Kidney epithelial cell (primary cell): ENCODE data around the gene YIF1A. TPM values are rescaled to one million over a fixed set of nuclear protein-coding genes. Genes with fewer than 3 reads are reported as not detected.

Experiments used
- DNase-seq: peaks from one replicate; pipeline ENCODE4 v3.0.0-alpha.2; 2010; ENCODE audit warnings: low read depth
- H3K27me3 ChIP-seq: 2 replicates; pipeline ENCODE4 v1.6.0; 2011; ENCODE audit warnings: low read length; ENCODE audit not compliant: control insufficient read depth, insufficient read depth
- H3K36me3 ChIP-seq: 2 replicates; pipeline ENCODE4 v1.5.1; 2011; ENCODE audit warnings: low read length; ENCODE audit not compliant: control insufficient read depth, insufficient read depth
- H3K4me3 ChIP-seq: 2 replicates; pipeline ENCODE4 v1.5.1; 2011; ENCODE audit warnings: low read depth, mild to moderate bottlenecking, control low read depth, low read length
- total RNA-seq: library from RNA; depleted of rRNA; stranded (reverse); fragments of >200 nt; gene quantifications from 2 replicates; pipeline ENCODE4 v1.2.3, GENCODE V29; 2015
- TF ChIP-seq, protein P1 (sequence below): IDR thresholded peaks from 2 replicates; pipeline ENCODE4 v1.5.1; 2011; ENCODE audit warnings: mild to moderate bottlenecking, moderate library complexity, low read length, control low read depth, inconsistent platforms; ENCODE audit not compliant: insufficient read depth, poor library complexity, severe bottlenecking

YIF1A gene
- total RNA-seq, 1 donor from 2014 or later, result 104 TPM

DNA sequence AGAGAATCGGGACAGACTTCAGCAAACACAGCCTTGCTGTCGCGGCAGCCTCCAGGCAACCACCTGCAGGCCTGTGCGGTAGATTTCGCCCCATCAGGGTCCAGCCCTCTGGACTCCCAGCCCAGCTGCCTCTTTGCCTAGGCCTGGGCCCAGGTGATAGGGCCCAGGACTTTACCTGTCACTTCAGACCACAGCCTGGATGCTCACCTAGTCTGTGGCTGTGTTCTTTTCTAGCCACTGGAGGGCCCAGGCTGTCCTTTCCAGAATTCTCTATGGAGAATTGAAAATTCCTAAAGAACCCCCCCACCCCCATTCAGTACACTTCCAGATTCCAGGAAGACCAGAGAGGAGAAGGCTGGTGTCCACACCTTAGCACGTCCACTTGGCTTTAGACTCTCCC lies 51.1 kb downstream of the YIF1A start:
- no peak for DNase-seq
- H3K4me3 ChIP-seq, result no peak overlapping the region
- no peaks in the 10 kb centered on the region for H3K36me3 ChIP-seq
- no peaks in the 10 kb centered on the region for H3K27me3 ChIP-seq
- TF ChIP-seq, protein P1, sequence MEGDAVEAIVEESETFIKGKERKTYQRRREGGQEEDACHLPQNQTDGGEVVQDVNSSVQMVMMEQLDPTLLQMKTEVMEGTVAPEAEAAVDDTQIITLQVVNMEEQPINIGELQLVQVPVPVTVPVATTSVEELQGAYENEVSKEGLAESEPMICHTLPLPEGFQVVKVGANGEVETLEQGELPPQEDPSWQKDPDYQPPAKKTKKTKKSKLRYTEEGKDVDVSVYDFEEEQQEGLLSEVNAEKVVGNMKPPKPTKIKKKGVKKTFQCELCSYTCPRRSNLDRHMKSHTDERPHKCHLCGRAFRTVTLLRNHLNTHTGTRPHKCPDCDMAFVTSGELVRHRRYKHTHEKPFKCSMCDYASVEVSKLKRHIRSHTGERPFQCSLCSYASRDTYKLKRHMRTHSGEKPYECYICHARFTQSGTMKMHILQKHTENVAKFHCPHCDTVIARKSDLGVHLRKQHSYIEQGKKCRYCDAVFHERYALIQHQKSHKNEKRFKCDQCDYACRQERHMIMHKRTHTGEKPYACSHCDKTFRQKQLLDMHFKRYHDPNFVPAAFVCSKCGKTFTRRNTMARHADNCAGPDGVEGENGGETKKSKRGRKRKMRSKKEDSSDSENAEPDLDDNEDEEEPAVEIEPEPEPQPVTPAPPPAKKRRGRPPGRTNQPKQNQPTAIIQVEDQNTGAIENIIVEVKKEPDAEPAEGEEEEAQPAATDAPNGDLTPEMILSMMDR, result no peak

DNA sequence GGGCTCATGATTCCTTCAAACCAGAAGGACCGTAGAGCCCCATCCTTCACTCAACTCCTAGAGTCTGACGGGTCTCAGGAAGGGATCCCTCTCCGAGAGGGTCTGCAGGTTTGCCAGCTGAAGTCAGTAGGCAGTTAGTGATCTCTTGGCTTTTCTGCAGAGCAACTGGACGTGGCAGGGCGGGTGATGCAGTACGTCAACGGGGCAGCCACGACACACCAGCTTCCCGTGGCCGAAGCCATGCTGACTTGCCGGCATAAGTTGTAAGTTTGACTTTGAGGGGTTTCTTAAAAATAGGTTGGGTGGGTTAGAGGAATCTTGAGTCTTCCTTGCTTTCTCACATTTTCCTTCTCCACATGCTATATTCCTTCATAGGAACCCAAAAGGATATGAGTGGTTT lies 53.8 kb downstream of the YIF1A start:
- H3K27me3 ChIP-seq, result no peaks in the 10 kb centered on the region
- no peak overlapping the region for H3K4me3 ChIP-seq
- DNase-seq, result no peak
- TF ChIP-seq, protein P1, result no peak
- no peaks in the 10 kb centered on the region for H3K36me3 ChIP-seq

Other genes starting within 250 kb of the YIF1A start
- 0.96 and 4.4 TPM in 2 replicates for gene GAL3ST3, start 240.0 kb downstream of the YIF1A start, total RNA-seq
- gene SF3B2, start 236.8 kb downstream of the YIF1A start, total RNA-seq, result 181 and 211 TPM in 2 replicates
- gene PACS1, start 218.9 kb downstream of the YIF1A start, total RNA-seq, result 29.4 and 35.4 TPM in 2 replicates
- 40.7 and 44.1 TPM in 2 replicates for gene KLC2, start 31.4 kb downstream of the YIF1A start, total RNA-seq
- gene RAB1B, start 20.5 kb downstream of the YIF1A start, total RNA-seq, result 108 and 125 TPM in 2 replicates
- gene CNIH2, start 11.0 kb downstream of the YIF1A start, total RNA-seq, result 0.04 and 0.21 TPM in 2 replicates
- 0.08 TPM in 1 of 2 replicates, not detected in the other for gene TMEM151A, start 2.8 kb upstream of the YIF1A start, total RNA-seq
- 0.07 and 0.17 TPM in 2 replicates for gene CD248, start 27.9 kb upstream of the YIF1A start, total RNA-seq
- 3.1 and 3.8 TPM in 2 replicates for gene RIN1, start 47.3 kb upstream of the YIF1A start, total RNA-seq
- 84.9 and 86.5 TPM in 2 replicates for gene BRMS1, start 56.0 kb upstream of the YIF1A start, total RNA-seq
- 20.3 and 20.4 TPM in 2 replicates for gene B4GAT1, start 58.5 kb upstream of the YIF1A start, total RNA-seq
- gene SLC29A2, start 82.6 kb upstream of the YIF1A start, total RNA-seq, result 5.5 and 7.7 TPM in 2 replicates
- not detected in 2 replicates for gene NPAS4, start 131.9 kb upstream of the YIF1A start, total RNA-seq
- gene MRPL11, start 149.7 kb upstream of the YIF1A start, total RNA-seq, result 54.8 and 62.6 TPM in 2 replicates
- 2.3 and 5.0 TPM in 2 replicates for gene PELI3, start 177.8 kb upstream of the YIF1A start, total RNA-seq
- gene DPP3, start 191.3 kb upstream of the YIF1A start, total RNA-seq, result 84.6 and 108 TPM in 2 replicates
- gene BBS1, start 221.5 kb upstream of the YIF1A start, total RNA-seq, result 31.7 and 39.6 TPM in 2 replicates